ENCODE measurements around the gene NQO2.
"Not testable (repeated sequence)": the region's sequence is repeated elsewhere in the genome, so short reads cannot be mapped to it uniquely, and the experiment has no call there.

NQO2 gene

GRCh38 chr6:3026791-3027626 is 27.3 kb downstream of the NQO2 start:
- in situ Hi-C loops (cut with HindIII; ENCODE audit: low sequenced_read_pairs), result no loop called here
- no peak for DNase-seq (ENCODE audit: low read depth, low spot score)
- no peak overlapping the region for H3K4me3 ChIP-seq (ENCODE audit: low read depth, low read length)
- no peak for TF ChIP-seq CTCF (IDR thresholded peaks at IDR 0.05; ENCODE audit: low read depth, low read length)

DNA sequence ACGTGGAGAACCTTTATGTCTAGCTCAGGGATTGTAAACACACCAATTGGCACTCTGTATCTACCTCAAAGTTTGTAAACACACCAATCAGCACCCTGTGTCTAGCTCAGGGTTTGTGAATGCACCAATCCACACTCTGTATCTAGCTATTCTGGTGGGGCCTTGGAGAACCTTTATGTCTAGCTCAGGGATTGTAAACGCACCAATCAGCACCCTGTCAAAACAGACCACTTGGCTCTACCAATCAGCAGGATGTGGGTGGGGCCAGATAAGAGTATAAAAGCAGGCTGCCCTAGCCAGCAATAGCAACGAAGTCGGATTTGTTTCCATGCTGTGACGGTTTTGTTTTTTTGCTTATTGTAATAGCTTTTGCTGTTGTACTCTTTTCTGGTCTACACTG is 28.5 kb downstream of the NQO2 start:
- H3K4me3 ChIP-seq (ENCODE audit: low read depth, low read length); in situ Hi-C loops (cut with HindIII; ENCODE audit: low sequenced_read_pairs); DNase-seq (ENCODE audit: low read depth, low spot score): not testable (repeated sequence)

- no peak for DNase-seq (ENCODE audit: low read depth, low spot score)
- in situ Hi-C loops (cut with HindIII; ENCODE audit: low sequenced_read_pairs), result no loop called here
- no peak for TF ChIP-seq CTCF (IDR thresholded peaks at IDR 0.05; ENCODE audit: low read depth, low read length)
- no peak overlapping the region for H3K4me3 ChIP-seq (ENCODE audit: low read depth, low read length)
Observed at GRCh38 chr6:3031857-3032640, 32.4 kb downstream of the NQO2 start.

DNA sequence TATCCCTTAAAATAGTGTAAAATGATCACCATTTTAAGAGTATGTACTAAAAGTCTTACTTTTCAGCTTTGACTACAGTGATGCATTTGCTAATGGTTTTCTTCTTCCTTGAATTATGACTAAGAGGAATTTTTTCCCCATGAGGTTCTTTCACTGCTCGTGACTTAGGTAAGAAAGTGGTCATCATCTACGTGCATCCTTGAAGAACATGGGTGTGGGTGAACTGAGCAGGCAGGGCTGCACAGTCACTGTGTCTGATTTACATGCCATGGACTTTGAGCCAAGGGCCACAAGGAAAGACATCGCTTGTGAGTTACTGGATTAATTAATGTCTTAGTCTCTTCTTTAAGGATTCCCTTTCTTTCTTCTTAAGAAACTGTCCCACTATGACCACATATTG is 33.3 kb downstream of the NQO2 start:
- TF ChIP-seq CTCF (IDR thresholded peaks at IDR 0.05; ENCODE audit: low read depth, low read length), result no peak
- no peak for DNase-seq (ENCODE audit: low read depth, low spot score)
- in situ Hi-C loops (cut with HindIII; ENCODE audit: low sequenced_read_pairs), result no loop called here

GRCh38 chr6:3033652-3034051 is 34.0 kb downstream of the NQO2 start:
- in situ Hi-C loops (cut with HindIII; ENCODE audit: low sequenced_read_pairs), result no loop called here
- TF ChIP-seq CTCF (IDR thresholded peaks at IDR 0.05; ENCODE audit: low read depth, low read length), result no peak
- DNase-seq (ENCODE audit: low read depth, low spot score), result no peak
- H3K4me3 ChIP-seq (ENCODE audit: low read depth, low read length), result no peak overlapping the region

More for the DNA sequence above, 33.3 kb downstream of the NQO2 start:
- no peak overlapping the region for H3K4me3 ChIP-seq (ENCODE audit: low read depth, low read length)

DNA sequence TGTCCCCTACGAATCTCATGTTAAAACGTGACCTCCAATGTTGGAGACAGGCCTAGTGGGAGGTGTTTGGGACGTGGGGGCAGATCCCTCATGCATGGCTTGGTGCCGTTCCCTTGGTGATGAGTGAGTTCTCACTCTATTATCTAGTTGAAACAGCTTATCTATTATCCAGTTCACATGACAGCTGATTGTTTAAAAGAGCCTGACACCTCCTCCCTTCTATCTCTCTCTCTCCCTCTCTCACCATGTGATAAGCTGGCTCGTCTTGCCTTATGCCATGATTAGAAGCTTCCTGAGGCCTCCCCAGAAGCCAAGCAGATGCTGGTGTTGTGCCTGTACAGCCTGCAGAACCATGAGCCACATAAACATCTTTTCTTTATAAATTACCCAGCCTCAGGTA is 35.7 kb downstream of the NQO2 start:
- in situ Hi-C loops (cut with HindIII; ENCODE audit: low sequenced_read_pairs), result no loop called here
- TF ChIP-seq CTCF (IDR thresholded peaks at IDR 0.05; ENCODE audit: low read depth, low read length), result no peak
- no peak for DNase-seq (ENCODE audit: low read depth, low spot score)
- no peak overlapping the region for H3K4me3 ChIP-seq (ENCODE audit: low read depth, low read length)

All from astrocyte of the spinal cord (primary cell).